NCI-H1092 (cell line): Measurements from ENCODE around the gene MALL.
"Not testable (repeated sequence)": the region's sequence is repeated elsewhere in the genome, so short reads cannot be mapped to it uniquely, and the experiment has no call there.

Experiments
- DNase-seq: peaks from one replicate; lab custom pipeline; 2025; lab: John Stamatoyannopoulos, UW

The MALL gene

DNA sequence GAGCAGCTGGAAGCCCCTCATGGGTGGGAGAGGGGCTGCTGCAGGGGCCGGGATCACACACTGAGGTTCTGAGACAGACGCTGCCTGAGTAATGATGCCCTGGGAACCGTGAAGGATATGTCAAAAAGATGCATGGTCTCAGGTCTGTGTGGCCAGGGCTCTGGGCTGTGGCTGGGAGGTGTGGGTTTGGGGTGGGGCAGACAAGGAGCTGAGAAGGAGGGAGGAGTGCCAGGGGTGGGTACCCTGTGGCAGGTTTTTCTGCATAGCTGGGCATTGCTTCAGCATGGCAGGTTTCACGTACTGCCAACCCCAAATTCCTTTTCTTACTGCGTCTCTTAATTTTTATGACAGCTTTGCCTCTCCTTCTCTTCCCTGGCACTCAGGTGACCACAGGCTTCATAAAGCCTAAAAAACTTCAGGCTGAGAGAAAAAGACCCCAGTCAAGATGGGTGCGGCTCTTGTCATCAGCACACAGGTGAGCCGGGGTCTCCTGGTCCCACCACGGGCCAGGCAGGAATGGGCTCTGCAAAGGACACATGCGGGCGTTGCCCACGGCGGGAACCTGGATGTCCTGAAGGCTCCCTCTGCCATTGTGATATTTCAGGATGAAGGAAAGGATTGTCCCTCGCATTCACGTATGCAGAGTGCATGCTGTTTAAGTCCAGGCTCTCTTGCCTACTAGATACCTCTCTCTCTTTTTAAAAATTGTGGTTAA, 18.0 kb downstream of the MALL start:
- DNase-seq = no peak

DNA sequence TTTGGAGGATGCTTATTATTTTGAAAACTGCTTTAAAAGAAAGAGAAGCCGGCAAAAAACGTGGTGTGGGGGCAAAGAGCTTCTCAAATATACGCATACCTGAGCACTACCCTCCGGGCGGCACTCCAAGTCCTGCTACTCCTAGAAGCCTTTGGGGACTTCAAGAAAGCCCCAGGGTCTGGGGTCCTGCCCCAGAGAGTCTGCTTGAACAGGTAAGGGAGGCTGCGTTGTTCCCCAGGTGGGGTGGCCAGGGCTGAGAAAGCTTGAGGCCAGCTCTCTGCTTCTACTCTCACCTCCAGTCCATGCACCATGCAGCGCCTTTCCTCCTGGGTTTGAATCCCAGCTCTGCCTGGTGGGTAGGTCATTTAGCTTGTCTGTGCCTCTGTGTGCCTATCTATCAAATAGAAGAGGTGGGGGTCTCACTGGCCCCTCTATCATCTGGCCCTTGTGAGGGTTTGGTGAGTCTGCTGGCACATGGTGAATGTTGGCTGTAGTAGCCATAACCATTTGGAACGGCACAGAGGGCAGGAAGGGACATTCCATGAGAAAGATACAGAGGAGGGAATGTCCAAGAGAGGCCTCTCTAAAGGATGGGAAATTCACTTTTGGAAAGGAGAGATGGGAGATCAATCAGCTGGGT, 19.5 kb downstream of the MALL start:
- DNase-seq = no peak

DNA sequence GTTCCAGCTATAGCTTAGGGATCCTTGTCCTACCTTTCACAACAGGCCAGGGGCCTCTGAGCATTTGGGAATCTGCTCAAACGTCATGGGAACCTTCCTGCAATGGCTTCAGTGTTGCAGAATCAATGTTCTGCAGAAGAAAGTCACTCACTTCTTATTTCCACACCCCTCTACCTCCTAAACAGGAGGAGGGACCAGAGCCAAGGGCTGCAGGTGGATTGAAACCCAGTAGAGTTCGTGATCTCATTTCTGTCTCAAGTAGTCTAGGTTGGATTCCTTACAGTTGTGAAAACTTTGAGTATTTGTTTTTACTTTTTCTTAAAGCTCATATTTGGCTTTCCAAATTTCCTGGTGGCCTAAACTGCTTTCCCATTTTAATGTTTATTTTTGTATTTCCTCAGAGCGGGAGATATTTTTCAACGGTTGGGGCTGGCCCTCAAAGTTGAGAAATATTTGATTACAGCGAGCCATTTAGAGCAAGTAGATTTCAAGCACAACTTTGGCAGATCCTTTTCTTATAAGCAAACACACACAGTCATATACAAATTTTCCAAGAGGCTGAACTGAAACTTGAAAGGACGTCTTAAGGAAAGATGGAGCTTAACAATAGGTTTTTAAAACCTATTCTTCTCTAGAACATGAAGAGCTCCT, 20.6 kb downstream of the MALL start:
- DNase-seq = not testable (repeated sequence)

DNA sequence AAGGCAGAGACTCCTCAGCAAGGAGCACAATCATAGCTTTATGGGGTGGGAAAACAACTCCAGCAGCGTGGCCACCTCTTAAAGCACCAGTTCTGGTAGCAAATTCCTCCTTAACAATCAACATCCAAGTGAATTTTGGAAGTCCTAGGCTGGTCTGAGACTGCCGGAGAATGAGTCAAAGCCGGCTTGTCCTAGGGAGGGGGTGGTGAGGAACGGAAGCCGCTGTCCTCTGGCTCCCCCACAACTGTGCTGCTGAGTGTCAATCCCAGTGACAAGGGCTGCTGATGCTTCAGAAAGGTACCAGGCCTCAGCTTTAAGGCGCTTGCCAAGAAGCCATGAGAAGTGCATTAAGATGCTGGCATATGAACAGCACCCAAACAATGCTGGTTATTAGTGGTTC, 21.7 kb downstream of the MALL start:
- DNase-seq = not testable (repeated sequence)

DNA sequence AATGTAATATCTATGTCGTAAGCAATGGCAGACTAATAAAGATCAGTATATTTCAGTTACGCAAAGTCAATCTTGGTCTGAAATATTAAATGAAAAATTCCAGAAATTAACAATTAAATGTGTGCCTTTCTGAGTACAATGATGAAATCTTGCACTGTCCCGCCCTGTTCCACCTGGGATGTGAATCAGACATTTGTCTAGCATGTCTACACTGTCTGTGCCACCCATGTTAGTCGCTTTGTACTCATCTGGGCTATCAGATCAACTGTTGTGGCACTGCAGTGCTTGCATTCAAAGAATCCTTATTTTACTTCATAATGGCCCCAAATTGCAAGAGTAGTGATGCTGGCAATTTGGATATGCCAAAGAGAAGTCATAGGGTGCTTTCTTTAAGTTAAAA, 25.5 kb downstream of the MALL start:
- not testable (repeated sequence) for DNase-seq

DNA sequence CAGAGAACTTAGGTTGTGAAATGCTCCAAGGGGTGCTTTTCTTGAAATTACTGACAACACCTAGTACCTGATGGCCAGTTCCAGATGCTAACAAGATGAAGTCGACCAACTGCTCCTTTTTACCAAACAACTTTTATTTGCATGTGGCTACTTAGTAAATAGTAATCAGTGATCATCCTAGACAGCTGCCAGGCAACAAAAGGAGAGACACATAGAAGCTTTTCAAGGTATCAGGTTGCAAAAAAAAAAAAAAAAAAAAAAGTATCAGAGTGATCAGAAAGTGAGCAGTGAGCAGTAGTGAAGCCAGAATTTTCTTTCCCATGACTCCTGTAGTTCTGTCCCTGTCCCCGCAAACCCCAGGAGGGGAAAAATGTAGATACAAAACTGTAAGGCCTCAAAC, 31.9 kb downstream of the MALL start:
- not testable (repeated sequence) for DNase-seq

DNA sequence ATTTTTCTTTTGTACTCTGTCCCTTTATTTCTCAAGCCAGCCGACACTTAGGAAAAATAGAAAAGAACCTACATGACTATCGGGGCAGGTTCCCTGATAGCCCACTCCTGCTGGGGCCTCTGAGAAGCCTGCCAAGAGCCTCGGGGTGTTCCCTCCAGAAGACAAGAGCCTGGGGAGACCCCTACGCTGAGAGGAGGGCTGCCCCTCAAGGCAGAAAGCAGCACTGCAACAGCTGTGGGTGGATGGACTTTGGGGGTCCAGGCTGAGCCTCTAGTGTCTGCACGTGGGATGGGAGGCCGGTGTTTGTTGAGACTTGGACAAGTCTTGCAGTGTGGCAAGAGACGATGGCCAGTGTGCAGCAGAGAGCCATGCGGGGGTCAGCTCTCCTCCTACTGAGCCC, 32.5 kb downstream of the MALL start:
- DNase-seq = not testable (repeated sequence)

DNA sequence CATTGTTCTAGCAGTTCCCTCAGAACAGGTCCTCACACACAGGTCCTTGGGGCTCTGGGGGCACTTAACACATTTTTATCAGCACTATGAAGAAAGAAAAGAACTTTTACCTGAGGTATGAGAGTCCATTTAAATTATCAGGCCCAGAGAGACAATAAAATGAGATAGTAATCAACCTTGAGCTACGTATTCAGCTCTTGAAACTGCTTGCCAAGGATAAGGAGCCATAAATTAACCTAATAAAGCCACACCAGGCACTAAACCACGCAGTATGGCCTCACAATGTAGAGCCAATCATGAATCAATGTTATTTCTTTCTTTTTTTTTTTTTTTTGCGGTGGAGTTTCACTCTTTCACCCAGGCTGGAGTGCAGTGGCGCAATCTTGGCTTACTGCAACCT, 37.5 kb downstream of the MALL start:
- not testable (repeated sequence) for DNase-seq

DNA sequence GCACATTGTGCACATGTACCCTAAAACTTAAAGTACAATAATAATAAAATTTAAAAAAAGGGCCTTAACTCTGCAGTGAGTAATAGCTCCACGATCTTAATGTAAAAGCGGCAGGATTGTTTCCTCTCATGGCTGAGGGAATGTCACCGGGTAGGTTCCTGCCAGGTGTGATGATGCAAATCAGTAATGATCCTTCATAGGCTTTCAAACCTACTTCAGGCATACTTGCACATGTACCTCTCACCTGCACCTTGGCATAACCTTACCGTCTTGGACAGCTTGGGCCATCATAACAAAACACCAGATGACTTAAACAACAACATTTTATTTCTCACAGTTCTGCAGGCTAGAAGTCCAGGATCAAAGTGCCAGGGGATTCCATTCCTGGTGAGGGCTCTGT, 39.7 kb downstream of the MALL start:
- DNase-seq = not testable (repeated sequence)

DNA sequence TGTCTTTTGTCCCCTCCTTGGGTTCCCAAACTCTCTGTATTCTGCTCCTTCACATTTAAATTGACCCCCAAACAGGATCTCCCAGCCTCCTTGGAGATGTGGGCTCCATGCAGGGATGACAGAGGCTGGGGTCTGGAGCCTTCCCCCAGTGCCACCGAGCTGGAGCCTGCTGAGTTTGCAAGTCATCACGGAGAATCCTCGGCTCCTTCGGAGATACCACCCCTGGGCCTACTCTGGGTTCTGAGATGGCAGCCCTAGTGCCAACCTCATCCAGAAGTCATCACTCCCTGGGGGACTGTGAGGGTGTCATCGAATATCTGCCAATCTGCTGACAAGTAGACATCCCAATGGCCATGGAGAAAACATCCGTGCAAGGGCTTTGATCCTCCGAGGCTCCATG, 45.8 kb downstream of the MALL start:
- not testable (repeated sequence) for DNase-seq

DNA sequence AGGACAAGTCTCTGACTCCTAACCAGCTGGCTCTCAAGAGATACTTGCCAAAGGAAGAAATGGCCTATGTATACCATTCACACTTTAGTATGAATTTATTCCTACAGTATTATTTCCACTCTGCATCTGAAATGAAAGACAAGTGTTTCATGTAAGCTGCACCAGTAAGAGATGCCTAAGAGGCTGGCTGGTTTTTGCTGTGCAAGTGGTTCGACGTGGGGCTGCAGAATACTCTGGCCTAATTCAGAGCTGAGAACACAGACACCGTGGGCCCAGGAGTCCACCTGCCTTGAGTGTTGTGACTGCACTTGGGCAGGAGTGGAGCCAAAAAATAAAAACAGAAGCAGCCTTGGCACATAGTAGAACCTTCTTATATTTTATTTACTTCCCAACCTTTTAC, 47.5 kb downstream of the MALL start:
- not testable (repeated sequence) for DNase-seq

DNA sequence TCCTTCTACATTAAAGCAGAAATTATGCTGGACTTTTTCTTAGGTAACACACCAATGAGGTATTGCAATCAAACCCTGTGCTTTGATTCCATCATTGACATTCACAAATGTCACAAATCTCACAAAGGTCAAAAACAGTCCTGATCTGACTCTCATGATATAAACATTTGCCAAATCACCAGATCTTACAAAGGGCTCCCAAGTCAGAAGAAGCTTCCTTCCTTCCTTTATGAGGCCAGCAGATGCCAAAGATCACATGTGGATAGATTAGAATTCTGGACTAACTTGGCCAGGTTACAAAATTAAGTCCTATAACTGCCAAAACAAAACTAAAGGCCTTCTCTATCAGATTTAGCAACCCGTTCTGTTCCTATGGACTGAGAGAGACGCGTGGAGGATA, 53.3 kb downstream of the MALL start:
- DNase-seq = not testable (repeated sequence)

DNA sequence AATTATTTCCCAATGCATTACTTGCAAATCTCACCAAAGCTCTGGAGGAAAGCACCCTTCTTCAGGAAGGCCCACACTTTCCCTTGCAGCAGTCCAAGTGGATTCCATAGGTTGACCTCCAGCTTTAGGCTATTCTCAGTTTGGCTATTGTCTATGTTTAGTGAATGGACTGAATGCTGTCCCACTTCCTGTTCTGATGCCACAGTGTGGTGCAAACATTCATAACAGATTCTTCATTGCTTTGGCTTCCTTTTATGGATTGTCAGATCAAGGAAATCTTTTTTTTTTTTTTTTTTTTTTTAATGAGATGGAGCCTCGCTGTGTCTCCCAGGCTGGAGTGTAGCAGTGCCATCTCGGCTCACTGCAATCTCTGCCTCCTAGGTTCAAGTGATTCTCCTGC, 55.1 kb downstream of the MALL start:
- DNase-seq = not testable (repeated sequence)

DNA sequence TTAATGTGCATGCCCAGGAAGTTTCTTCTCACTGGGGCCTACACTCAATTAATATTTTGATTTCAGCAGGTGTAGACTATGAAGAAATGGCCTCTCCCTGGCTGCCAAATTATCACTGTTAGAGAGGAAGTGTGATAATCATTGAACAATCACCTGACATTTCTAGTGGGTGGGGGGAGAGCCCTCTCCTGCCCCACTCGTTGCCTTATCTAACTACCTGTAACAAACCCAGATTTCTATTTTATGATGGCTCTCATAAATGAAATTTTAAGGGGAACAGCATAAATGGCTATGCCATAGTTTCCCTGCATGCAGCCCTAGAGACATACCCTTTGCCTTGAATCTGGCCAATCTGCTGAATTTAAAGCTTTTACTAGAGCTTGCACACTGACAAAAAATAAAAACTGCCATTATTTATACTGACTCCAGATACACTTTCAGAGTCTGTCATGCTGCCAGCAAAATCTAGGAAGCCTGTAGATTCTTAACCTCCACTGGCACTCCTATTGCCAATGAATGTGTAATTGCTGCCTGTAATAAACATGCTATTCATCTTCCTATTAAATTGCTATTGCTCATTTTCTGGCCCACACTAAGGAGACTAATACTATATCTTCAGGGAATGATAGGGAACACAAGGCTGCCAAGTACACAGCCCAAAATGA, 55.8 kb downstream of the MALL start:
- DNase-seq = not testable (repeated sequence)

DNA sequence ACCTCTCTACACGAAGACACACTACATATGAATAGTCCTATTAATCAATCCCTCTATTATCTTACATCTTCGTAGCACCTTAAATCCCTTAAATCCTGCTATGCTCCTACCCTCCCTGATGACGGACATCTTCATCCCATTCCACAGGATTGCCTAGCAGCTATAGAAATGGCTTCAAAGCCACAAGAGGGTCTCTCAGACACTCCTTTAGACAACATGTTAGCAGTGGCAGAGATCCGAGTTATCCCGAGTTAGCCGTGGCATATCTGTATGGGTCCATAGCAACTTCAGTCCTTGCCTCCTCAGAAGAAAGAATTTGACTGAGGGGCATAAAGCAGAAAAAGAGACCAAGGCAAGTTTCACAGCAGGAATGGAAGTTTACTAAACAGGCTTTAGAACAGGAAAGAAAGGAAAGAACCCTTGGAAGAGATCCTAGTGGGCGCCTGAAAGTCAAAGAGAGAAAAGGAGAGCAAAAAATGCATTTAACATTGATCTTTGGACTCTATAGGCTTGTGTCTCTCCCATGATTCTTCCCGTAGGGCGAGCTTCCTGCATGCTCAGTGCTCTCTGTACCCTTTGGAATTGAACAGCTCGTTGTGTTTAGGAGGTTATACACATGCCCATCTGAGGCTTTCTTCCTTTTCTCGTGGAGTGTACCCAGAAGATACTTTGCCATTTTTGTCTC, 56.5 kb downstream of the MALL start:
- not testable (repeated sequence) for DNase-seq

DNA sequence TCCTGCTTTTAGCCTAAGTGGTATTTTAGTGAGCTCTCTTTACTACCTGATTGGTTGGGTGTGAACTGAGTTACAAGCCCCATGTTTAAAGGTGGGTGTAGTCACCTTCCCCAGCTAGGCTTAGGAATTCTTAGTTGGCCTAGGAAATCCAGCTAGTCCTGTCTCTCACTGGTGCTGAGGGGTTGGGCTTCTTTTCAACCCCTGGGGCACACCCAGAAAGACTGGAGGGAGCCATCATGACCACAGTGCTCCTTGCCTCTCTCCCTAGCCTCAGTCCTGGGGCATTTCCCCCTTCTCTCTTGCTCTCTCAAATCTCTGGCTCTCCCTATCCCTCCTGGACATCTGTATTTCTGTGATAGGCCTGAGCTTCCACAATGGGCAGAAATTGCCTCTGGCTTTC, 57.6 kb downstream of the MALL start:
- not testable (repeated sequence) for DNase-seq

DNA sequence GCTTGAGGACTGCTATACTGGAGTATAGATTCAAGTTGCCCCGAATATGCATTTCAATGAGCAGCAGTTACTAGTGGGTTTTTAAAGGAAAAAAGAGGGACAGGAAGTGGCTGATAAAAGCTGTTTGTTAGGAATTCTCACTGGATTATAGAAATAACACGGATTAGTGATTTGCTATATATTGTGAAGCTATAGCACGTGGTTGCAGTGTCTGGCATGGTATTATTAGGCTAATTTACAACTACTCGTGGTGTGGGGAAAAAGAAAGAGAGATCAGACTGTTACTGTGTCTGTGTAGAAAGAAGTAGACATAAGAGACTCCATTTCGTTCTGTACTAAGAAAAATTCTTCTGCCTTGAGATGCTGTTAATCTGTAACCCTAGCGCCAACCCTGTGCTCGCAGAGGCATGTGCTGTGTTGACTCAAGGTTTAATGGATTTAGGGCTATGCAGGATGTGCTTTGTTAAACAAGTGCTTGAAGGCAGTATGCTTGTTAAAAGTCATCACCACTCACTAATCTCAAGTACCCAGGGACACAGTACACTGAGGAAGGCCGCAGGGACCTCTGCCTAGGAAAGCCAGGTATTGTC, 59.7 kb downstream of the MALL start:
- not testable (repeated sequence) for DNase-seq

DNA sequence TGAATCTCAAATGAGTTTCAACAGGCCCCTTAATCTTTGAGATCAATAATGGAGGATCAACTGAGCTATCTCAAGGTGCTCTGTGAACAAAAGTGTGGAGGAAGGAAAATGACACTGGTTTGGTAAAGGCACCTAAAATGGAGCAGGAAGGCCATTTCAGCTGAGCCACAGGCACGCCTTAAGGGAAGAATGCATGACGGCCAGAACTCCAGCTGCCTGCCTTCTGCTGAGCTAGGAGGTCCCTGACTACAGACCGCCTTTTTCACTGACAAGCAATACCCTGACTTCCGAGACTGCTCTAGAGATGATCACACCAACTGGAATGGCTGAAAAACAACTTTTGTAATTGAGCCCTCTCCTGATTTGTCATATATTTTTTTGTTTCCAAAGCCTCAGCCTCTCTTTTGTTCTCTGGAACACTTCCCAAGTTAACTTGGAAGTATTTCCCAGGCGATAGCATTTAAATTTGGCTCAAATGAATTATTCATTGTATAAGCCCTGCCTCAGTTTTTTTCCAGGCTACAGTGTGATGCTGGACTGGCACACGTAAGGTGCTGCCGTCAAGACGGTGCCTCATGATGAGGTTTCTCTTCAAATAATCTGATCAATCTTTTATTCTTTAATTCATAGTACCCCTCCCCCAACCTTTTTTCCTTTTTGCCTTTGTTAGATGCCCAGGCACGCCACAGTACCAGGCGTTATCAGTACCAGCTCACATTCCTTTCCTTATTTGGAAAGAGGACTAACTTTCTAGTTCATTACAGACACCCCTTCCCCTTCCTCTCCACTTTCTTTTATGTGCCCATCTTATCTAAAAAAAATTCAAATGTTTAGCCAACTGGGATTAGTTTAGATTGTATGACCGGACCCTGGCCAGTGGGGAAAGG, 60.9 kb downstream of the MALL start:
- DNase-seq = not testable (repeated sequence)

DNA sequence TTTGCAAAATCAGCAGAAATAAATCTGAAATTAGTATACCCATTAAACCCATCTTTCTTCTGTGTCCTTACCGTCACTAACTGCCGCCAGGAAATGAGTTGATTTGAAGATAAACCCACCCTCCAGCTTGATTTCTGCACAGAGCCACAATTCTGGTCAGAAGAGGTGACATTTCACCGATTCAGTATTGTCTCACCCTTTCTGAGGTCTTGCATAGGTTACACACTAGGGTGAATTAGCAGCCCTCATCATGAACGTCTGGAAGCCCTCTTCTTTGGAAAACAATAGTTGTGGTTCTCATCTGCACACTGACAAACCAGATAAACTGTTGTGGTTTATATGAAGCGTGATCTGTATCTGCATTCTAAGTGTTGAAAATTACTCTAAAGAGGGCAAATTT, 61.9 kb downstream of the MALL start:
- DNase-seq = not testable (repeated sequence)

DNA sequence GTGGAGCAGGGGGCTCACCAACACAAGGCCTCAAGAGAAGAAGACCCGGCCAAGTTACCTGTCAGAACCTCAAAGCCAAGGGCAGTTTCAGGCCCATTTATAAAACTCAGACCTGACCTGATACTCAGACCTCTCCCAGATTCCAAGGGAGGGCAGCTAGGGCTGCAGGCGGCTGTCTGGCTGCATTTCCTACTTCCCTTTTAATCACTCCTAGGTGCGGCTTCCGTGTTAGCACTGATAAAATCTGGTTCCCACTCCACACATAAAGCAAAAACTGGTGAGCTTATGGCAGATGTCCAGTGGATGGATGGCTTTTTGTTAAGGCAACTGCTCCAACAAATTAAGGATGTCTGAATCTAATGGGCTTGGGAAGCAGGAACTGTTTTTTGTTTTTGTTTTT, 63.5 kb downstream of the MALL start:
- not testable (repeated sequence) for DNase-seq

DNA sequence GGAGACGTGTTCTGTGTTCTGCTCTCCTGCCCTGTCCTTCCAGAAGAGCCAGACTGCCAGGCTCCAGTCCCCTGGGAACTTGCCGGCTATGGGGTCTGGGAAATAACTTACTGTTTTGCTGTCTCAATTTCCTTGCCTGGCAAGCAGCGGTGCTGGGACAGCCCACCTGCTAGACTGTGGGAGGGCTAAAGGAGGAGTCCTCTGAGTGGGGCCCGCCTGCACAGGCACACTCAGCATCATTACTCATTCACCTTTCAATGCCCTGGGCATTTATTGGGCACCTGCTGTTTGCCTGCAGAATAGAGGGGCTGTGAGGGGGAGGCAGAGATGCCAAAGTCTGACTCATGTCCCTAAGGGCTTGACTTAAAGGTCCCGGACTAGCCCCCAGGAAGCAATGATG, 65.4 kb downstream of the MALL start:
- not testable (repeated sequence) for DNase-seq
